NOMO-1 treated with DMSO at 0.1 percent for 48 hours (cell line): ENCODE results near the gene DMTF1.

Experiments used
- DNase-seq: peaks from one replicate; lab custom pipeline; 2025; ENCODE audit not compliant: unreplicated experiment; lab: John Stamatoyannopoulos, UW

The DMTF1 gene

DNA sequence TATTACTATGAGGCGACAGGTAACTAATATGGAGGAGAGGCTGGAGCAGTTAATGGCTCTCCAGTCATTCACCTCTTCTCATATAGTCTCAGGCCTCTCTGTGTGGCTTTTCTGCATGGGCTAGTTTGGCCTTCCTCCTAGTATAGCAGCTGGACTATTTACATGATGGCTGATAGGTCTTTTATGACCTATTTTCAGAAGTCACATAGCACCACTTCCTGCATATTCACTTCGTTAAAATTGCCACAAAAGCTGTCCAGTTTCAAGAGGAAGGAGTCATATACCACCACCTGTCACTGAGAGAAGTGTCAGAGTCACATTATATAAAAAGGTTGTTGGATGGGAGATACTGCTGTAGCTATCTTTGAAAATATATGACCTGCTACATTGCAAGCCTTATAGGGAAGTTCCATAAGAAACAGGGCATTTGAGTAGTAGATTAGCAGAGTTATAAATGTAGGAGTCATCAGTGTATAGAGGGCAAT is 8.0 kb upstream of the DMTF1 start:
- peak; percentile 67 for DNase-seq

DNA sequence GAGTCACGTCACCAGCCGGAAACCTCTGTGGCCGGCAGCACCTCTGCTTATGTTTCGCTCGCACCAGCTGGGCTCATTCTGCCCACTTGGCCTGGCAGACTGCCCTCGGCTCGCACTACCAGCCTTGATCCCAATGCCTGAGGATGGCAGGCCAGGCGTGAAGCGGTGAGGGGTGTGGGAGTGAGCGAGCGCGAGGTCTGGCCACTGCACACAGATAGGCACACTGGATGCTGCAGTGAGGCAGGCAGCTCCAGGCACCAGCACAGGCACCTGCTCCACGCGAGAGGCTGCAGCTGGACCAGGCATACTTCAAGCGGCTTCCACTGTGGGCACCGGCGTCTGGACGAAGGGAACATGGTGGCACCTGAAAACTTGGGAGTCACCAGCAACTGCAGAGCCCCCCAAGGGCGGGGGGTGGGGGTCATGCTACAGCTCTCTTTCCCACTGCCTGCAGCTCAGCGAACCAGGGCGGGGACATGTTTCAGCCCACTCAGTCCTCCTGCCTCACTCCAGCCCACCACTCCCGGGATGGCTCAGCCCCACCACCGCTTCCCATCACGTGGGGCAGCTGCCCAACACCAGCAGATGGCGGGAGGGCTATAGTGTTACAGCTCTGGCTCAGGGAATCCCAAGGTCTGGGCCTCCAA is 5.4 kb upstream of the DMTF1 start:
- no peak for DNase-seq

DNA sequence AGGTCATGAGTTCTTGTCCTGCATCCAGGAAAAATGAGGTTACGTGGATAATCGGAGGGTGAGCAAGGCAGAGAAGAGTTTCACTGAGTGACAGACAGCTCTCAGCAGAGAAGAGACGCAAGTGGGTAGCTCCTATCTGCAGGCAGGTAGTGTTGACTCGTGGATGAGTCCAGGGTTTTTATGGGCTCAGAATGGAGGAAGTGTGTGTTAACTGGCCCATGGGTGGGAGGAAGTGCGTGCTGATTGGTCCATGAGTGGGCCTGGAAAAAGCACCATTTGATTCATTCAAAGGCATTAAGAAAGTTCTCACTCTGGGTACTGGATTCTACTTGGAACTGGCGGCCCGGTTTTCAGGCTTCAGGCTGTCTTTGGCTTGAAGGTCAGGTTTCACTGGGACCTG is 4.8 kb upstream of the DMTF1 start:
- no peak for DNase-seq

DNA sequence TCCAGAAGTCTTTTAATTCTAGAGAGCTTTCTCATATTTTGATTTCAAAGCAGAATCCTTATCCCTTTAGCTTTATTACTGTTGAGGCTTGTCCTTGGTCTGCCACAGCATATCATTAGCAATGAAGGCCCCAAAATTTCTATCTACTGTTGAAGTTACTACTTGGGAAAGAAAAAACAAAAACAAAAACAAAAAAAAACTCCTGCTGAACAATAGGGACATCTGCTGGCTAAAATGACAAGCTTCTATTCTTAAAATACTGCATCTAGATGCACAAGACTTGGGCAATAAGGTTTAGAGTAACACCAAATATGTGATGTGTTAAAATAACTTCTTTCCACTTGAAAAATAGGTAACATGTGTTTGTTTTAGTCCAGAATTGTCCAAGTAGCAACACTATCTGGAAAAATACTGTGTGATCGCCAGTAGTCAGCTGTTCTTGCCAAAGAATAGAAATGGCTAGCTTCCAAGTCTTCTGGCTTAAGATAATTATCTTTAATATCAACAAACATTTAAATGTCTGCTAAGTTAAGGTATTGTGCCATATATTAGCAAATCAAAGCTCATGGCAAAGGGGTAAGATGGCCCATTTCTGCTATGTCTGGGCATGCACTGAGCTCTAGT is 3.8 kb upstream of the DMTF1 start:
- DNase-seq, result peak; percentile 43

DNA sequence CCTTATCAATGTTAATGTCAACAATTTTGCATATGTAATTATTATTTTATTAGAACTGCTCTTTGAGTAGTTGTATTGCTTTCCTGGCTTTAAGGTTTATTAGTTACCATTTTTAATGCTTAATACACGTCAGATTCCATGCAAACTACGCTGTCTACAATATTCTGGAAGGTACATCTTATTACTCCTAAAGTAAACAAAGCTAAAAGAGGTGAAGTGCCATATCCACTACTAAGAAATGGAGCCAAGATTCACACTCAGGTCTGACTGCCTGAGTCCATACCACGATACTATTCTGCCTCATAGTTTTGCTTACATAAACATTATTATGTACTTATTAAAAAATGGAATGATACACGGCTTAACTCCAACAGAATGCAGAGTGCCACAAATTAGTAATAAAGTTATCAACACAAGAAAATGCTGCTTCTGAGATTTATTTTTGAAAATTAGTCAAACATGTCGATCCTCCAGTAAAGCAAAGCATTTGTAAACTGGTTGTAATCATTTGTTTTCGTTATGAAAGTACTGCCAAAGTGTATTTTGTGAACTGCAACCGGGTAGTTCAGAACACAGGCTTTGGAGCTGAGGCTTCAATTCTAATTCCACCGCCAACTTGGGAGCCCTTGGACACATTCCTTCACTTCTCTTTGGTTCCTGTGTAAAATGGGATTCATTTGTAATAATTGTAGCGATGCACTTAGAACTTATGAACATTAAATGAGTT is 1.1 kb upstream of the DMTF1 start:
- DNase-seq, result no peak

DNA sequence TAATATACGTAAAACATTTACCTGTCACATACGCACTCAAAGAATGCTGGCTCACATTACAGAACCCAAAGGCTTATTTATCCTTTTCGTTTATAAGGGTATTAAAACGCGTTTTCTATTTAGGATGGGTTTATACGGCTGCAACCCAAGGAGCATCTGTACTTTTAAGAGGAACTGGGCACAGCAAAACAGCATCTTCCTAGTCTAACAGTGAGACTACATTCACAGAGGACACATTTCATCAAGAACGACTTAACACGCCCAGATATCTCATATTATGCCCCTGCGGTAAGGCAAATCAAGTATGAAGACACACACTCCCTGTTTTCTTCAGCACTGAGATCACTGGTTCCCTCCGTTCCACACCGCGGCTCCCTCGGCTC is 533 bp upstream of the DMTF1 start:
- DNase-seq, result peak; percentile 93

DNA sequence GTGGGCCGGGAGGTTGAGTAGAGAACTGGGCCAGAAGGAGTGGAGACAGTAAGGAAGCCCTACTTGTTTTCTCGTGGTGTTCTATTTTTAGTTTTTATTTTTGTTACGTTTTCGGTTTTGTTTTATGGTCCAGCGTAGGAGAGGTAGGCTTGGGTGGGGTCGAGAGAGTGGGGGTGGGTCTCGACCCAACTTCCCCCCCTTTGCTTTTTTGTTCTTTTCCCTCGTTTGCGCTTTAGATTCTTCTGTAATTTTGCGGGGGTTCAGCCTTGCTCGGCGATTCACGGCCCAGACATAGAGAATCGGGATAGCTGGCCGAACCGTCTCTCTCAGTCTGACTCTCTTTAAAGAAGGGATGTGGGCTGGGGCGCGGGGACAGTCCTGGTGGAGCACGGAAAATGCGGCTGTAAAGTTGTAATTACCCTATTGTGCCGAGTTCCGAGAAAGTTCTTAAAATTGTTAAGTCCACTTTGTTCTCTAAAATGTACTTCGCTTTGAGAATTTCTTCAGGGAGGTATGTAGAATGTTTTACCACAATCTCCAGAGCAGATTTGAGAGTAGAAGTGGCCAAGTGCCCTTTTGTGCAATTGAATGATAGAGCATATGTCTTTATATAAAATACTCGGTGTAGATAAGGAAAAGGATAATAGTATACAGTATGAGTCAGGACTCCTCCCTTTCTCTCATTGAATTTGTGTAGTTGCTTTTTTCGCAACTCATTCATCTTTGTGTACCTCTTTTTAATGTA is 816 bp downstream of the DMTF1 start:
- peak; percentile 65 for DNase-seq

DNA sequence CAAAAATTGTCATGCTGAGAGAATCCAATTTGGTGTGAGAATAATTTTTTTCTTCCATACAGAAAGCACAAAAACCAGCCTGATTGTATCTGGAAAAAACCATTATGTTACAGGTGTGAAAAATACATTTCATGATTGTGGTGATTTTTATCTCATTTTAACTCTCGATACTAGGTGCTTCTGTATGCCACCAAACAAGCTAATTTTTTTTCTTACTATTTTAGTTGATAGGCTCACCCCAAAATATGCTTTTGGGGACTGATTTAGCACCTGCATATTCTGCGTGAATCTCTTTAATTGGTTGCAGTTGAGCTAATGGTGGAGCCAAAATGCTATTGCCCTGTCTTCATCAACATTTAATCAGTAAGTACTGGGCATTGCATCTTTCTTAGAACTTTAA is 1.9 kb downstream of the DMTF1 start:
- DNase-seq, result no peak

DNA sequence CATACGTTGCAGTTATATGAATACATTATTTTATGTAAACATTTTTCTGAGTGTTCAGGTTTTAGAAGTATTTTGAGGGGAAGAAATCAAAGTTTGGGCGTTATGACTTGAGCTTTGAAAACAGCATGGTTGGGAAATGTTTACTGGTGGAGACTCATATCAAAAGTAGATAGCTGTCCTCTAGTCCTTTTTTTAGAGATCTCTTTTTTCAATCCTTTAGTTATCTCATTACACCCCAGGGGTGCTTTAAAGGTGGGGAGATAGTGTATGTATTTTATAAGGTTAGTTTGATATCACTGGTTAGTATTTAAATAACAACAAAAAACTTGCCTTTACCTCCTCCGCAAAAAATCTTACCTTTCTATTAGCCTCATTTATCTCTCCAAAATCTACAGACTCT is 2.3 kb downstream of the DMTF1 start:
- no peak for DNase-seq

DNA sequence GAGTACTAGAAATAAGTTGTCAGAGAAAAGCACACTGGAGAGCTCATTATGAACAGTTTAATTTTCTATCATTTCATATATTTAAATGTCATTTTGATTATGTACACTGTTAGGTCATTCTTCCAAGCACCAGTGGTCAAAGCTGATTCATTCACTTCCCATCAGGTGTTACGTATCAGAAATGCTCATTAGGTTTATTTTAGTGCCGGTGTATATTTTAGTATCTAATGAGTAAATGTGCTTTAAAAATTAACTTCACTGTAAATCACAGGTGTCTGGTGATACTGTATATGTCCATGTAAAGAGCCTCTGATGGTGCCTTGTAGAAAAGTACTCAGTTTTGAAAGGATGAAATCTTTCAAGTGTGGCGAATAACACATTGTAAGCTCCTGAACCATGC is 3.5 kb downstream of the DMTF1 start:
- no peak for DNase-seq

DNA sequence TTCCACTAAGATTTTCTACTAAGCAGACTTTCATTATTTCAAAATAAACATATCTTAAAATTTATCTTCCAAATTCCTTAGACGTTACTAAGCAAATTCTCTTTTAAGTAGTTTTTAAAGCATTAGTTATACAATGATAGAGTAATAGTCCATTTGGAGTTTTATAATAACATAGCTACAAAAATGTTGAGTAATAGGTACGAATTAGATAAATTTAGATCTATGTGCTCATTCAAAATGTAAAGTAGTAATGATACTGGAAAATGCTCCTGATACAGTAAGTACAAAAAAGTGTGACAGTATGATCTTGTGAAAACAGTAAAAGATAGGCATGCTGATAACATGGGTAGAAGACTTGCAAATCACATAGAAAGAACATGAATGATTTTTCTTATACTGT is 4.5 kb downstream of the DMTF1 start:
- DNase-seq, result no peak

DNA sequence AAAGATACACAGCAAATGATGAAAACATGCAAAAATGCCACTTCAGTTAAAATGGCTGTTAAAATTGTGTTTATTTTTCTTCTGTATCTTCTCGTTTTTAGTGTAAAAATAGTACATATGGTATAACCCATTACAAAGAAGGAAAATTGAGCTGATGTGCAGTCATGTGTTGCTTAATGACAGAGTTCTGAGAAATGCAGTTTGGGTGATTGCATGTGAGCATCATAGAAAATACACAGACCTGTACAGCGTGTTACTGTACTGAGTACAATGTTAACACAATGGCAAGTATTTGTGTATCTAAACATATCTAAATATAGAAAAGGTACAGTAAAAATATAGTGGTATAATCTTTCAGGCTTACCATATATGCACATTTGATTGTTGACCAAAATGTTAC is 7.3 kb downstream of the DMTF1 start:
- DNase-seq, result no peak

DNA sequence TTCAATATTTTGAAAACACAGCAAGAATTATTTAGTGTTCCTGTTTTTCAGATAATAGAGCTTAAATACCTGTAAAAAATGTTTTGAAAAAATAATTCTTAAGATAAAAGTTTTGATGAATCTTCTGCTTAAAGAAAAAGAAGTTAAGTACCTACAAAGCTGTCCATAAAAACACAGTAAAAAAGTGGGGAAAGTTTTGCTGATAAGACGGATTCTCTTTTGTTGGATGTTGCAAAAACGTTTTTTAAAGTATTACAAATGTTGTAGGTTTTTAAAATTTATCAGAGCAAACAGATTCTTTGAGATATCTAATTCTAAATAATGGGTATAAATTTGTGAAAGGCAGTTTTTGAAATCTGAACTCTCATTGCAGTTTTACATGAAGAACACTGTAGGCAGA is 12.2 kb downstream of the DMTF1 start:
- DNase-seq, result no peak

DNA sequence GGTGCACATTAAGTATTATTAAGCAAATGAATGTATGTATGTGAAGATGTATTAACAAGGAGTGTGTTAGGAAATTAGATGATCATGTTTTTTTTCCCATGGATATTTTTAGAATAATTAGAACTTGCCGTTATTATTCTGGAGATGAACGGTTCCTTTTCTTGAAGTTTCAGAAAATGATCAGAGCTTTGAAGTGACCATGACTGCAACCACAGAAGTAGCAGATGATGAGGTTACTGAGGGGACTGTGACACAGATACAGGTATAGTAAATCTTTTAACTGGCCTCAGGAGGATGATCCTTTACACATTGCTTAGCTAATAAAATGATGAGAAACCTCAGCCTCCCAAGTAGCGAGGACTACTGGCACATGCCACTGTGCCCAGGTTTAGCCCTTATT is 18.6 kb downstream of the DMTF1 start:
- DNase-seq, result no peak

DNA sequence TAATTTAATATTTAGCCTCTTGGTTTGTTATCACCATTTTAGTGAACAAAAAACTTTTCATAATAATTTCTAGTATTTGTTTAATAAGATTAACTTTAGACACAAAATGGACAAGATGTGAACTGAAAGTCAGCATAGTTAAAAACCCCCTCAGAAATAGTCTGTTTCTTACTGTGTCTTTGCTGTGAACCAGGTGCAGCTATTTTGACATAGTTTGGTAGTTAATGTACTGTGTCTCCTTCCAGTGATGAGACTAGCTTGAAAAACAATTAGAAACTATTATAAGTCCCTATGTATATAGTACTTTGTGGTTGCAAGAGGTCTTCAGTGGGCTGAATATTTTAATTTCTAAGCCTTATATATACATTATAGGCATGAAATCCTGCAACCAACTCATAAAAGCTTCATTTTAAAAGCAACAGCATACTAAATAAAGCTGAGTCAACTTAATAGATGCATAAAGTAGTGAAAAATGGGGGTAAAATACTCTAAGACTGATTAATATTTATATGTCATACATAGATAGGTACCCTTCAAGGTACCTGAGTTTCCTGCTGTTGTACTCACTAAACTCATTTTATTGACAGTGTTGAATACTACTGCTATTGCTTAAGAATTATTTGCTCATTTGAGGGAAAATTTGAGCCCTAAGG is 19.2 kb downstream of the DMTF1 start:
- no peak for DNase-seq

DNA sequence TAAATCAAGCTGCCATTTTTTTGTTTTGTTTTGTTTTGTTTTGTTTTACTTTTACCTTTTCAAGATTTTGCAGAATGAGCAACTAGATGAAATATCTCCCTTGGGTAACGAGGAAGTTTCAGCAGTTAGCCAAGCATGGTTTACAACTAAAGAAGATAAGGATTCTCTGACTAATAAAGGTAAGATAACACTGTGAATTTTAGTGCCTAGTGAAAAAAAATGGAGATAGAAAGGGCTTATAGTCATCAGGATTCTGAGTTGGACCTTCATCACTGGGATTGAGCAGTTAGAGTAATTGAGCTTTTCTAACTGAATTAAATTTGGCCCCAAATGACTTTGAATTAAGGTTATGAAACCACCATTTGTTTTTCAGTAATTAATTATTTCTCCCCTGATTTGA is 21.2 kb downstream of the DMTF1 start:
- no peak for DNase-seq

DNA sequence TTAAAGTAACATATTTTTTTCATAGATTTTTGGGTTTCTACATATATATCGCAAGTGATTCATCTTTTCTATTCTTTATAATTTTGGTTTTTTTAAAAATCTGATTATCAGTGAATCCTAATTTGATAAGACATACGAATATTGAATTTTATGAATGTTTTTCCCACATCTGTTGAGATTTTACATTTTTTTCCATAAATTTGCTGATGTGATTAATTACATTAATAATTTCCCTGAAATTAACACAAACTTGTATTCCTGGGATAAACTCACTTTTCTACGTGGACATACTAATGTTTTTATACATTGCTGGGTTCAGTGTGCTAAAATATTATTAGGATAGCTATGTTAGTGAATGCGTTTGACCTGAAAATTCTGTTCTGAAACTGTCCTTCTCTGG is 26.1 kb downstream of the DMTF1 start:
- DNase-seq, result no peak

DNA sequence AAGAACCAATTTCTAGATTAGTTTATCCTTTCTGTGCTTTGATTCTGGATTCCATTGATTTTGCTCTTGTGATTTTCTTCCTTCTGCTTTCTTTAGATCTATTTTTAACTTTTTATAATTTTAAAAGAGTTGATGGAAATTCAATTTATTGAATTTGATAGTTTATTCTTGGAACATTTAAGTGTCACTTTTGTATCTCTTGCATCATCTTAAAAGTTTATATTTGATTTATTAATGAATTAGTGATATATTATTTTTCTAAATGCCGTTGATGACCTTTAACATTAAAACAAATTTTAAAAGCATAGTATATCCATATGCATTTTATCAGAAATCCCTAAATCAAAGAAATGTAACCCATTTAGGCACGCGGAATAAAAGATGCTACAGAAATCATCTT is 26.9 kb downstream of the DMTF1 start:
- DNase-seq, result no peak

DNA sequence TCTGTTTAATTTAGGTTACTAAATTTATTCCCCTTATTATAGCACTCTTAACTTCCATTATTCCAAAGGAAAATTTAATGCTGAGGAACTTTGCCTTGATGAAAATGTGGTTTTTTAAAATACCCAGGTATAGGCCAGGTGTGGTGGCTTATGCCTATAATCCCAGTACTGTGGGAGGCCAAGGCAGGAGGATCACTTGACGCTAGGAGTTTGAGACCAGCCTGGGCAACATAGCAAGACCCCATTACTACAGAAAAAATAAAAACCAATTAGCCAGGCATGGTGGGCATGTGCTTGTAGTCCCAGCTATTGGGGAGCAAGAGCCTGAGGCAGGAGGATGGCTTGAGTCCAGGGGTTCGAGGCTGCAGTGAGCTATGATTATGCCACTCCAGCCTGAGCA is 34.9 kb downstream of the DMTF1 start:
- DNase-seq, result no peak

DNA sequence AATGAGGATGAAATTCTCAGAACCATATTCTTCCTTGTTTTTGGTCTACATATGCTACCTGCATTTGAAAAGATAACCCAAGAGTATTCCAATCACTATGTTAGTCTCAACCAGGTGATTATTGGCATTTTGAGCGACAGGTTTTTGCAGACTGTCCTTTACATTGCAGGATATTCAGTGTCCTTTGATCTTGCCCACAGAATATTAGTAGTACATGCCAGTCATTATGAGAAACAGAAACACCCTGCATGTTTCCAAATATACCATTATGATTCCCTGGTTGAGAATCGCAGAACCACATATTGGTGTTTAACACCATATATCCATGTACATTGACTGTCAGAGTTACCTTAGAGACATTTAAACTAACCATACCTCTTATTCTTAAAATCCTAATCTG is 36.7 kb downstream of the DMTF1 start:
- no peak for DNase-seq

DNA sequence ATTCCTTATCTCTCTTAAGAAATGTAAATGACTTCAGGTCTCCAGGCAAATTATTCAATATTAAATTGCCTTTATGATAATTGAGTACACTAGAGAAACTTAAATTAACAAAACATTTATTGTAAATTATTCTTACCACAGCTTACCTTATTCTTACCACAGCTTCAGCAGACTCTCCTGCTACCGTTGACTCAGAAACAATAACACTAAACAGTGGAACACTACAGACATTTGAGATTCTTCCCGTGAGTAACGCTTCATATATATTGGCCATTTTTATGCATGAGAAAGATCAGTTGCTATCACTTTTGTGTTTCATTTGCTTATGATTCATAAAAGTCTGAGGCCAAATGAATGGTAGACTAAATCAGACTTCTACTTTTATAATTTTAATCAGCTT is 38.5 kb downstream of the DMTF1 start:
- DNase-seq, result no peak
